Measurements from ENCODE around the gene DDX10.

DNA sequence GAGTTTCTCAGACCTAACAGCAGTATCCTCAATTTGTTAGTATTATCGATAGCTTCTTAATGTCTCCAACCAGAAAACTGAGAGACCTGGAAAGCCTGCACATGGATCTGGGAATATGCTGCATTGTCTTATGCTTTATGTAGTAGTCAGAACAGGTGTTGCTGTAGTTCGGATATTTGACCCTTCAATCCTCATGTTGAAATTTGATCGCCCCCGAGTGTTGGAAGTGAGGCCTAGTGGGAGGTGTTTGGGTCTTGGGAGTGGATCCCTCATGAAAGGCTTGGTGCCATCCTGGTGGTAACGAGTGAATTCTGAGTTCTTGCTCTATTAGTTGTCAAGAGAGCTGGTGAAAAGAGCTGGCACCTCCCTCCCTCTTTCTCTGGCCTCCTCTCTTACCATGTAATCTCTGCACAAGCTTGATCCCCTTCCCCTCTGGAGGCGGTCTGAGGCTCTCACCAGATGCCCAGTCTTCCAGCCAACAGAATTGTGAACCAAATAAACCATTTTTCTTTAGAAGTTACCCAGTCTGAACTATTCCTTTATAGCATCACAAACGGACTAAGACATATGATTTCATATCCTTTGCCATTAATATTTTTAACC, 227.1 kb downstream of the DDX10 start:
- TF ChIP-seq, protein P1, sequence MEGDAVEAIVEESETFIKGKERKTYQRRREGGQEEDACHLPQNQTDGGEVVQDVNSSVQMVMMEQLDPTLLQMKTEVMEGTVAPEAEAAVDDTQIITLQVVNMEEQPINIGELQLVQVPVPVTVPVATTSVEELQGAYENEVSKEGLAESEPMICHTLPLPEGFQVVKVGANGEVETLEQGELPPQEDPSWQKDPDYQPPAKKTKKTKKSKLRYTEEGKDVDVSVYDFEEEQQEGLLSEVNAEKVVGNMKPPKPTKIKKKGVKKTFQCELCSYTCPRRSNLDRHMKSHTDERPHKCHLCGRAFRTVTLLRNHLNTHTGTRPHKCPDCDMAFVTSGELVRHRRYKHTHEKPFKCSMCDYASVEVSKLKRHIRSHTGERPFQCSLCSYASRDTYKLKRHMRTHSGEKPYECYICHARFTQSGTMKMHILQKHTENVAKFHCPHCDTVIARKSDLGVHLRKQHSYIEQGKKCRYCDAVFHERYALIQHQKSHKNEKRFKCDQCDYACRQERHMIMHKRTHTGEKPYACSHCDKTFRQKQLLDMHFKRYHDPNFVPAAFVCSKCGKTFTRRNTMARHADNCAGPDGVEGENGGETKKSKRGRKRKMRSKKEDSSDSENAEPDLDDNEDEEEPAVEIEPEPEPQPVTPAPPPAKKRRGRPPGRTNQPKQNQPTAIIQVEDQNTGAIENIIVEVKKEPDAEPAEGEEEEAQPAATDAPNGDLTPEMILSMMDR (IDR thresholded peaks at IDR 0.05; ENCODE audit: low read depth, low read length), result no peak
- TF ChIP-seq, protein P2, sequence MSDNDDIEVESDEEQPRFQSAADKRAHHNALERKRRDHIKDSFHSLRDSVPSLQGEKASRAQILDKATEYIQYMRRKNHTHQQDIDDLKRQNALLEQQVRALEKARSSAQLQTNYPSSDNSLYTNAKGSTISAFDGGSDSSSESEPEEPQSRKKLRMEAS (IDR thresholded peaks at IDR 0.05; ENCODE audit: low read depth, low read length), result no peak

Measured in NB4 (cell line).